ENCODE data around the gene PKP3. TPM values are rescaled to one million over a fixed set of nuclear protein-coding genes. Genes with fewer than 3 reads are reported as not detected.

Gene PKP3
- total RNA-seq, 8 experiments from 2014 or later = 0.21 to 24.4 (median 3.2) TPM; not detected in 1

GRCh38 chr11:365831-366230, 28.2 kb upstream of the PKP3 start:
- 40 to 85% (median 62%) methylated on average over 1 to 8 of the region's 16 CpGs; no CpG with 5 or more reads in 2 of the 10 experiments for WGBS, 10 experiments
- no peak for ATAC-seq (replicated peaks in 6 of 8)
- Histone ChIP-seq H3K4me1 (replicated peaks in 1 of 2) (peaks cover 8 to 16% of the 10 kb centered on the region in 2 donors), H3K4me3 (no peak overlapping the region), H3K27ac (no peak overlapping the region)
- in situ Hi-C loops (cut with MboI; ENCODE audit: low pct_unique_long_range_greater_than_20kb in 2 of 9, low sequenced_read_pairs in 9 of 9, unreplicated experiment in 9 of 9) = loop anchor here in 1 of 9 experiments (5.0 kb wide), 1 partner anchor 114 kb away; no protein-coding TSS in a partner anchor

- Histone ChIP-seq H3K4me3 (peak overlapping the region; percentile 76 to 100 (median 78)), H3K27ac (peak overlapping the region in 1 of 2 donors; percentile 43), H3K4me1 (replicated peaks in 1 of 2) (peaks cover 10 to 16% of the 10 kb centered on the region in 2 donors)
- WGBS, 10 experiments = 0 to 42% (median 32%) methylated on average over 1 to 5 of the region's 7 CpGs; no CpG with 5 or more reads in 7 of the 10 experiments
- in situ Hi-C loops (cut with MboI; ENCODE audit: low pct_unique_long_range_greater_than_20kb in 2 of 9, low sequenced_read_pairs in 9 of 9, unreplicated experiment in 9 of 9) = loop anchor here in 1 of 9 experiments (5.0 kb wide), 1 partner anchor 116 kb away; no protein-coding TSS in a partner anchor
- ATAC-seq (replicated peaks in 6 of 8) = peak in 4 of 8 experiments; percentile 0 to 50 (median 7)
Measured at GRCh38 chr11:367956-368413, 26.0 kb upstream of the PKP3 start.

- Histone ChIP-seq H3K4me3 (peak overlapping the region; percentile 76 to 100 (median 78)), H3K27ac (peak overlapping the region; percentile 43 to 93), H3K4me1 (replicated peaks in 1 of 2) (peaks cover 10 to 16% of the 10 kb centered on the region in 2 donors)
- ATAC-seq (replicated peaks in 6 of 8) = peak; percentile 45 to 59 (median 56)
- in situ Hi-C loops (cut with MboI; ENCODE audit: low pct_unique_long_range_greater_than_20kb in 2 of 9, low sequenced_read_pairs in 9 of 9, unreplicated experiment in 9 of 9) = loop anchor here in 1 of 9 experiments (5.0 kb wide), 1 partner anchor 116 kb away; no protein-coding TSS in a partner anchor
- 0 to 30% (median 4%) methylated on average over 1 to 12 of the region's 61 CpGs; no CpG with 5 or more reads in 6 of the 10 experiments for WGBS, 10 experiments
Measured at GRCh38 chr11:368414-369335, 25.3 kb upstream of the PKP3 start.

GRCh38 chr11:369336-370018, 24.5 kb upstream of the PKP3 start, which contains the start of gene B4GALNT4:
Gene B4GALNT4, plus strand, starts transcription at chr11:369499. Its CDS starts 305 bp downstream, at chr11:369804.
- WGBS, 10 experiments = no CpG with 5 or more reads among the region's 118 CpGs
- Histone ChIP-seq H3K4me3 (peak within 1 kb of the TSS; percentile 76 to 100 (median 78)), H3K27ac (peak within 1 kb of the TSS; percentile 93 to 95), H3K4me1 (replicated peaks in 1 of 2) (peaks cover 10 to 16% of the 10 kb centered on the region in 2 donors)
- in situ Hi-C loops (cut with MboI; ENCODE audit: low pct_unique_long_range_greater_than_20kb in 2 of 9, low sequenced_read_pairs in 9 of 9, unreplicated experiment in 9 of 9) = loop anchor here in 1 of 9 experiments (5.0 kb wide), 1 partner anchor 117 kb away; no protein-coding TSS in a partner anchor
- ATAC-seq (replicated peaks in 6 of 8) = peak; percentile 34 to 75 (median 66)

GRCh38 chr11:370070-370941, 23.7 kb upstream of the PKP3 start:
- peaks cover 10 to 16% of the 10 kb centered on the region in 2 donors for H3K4me1 ChIP-seq (replicated peaks in 1 of 2)
- WGBS, 10 experiments = 27 to 79% (median 36%) methylated on average over 2 to 4 of the region's 42 CpGs; no CpG with 5 or more reads in 7 of the 10 experiments
- peak in 5 of 8 experiments; percentile 6 to 21 (median 14) for ATAC-seq (replicated peaks in 6 of 8)
- H3K4me3 ChIP-seq = peak overlapping the region; percentile 76 to 100 (median 78)
- peak overlapping the region; percentile 93 to 95 for H3K27ac ChIP-seq
- in situ Hi-C loops (cut with MboI; ENCODE audit: low pct_unique_long_range_greater_than_20kb in 2 of 9, low sequenced_read_pairs in 9 of 9, unreplicated experiment in 9 of 9) = no loop called here

- H3K4me1 ChIP-seq (replicated peaks in 1 of 2) = peaks cover 10 to 16% of the 10 kb centered on the region in 2 donors
- H3K27ac ChIP-seq = no peak overlapping the region
- in situ Hi-C loops (cut with MboI; ENCODE audit: low pct_unique_long_range_greater_than_20kb in 2 of 9, low sequenced_read_pairs in 9 of 9, unreplicated experiment in 9 of 9) = no loop called here
- ATAC-seq (replicated peaks in 6 of 8) = no peak
- peak overlapping the region in 3 of 5 donors; percentile 76 to 95 (median 78) for H3K4me3 ChIP-seq
- WGBS, 10 experiments = no CpG with 5 or more reads among the region's 5 CpGs
Measured at GRCh38 chr11:371051-371450, 23.0 kb upstream of the PKP3 start.

GRCh38 chr11:371716-372590, 22.1 kb upstream of the PKP3 start:
- no peak overlapping the region for H3K4me3 ChIP-seq
- H3K4me1 ChIP-seq (replicated peaks in 1 of 2) = peaks cover 10 to 16% of the 10 kb centered on the region in 2 donors
- WGBS, 10 experiments = 60 to 100% (median 84%) methylated on average over 2 to 5 of the region's 19 CpGs; no CpG with 5 or more reads in 4 of the 10 experiments
- in situ Hi-C loops (cut with MboI; ENCODE audit: low pct_unique_long_range_greater_than_20kb in 2 of 9, low sequenced_read_pairs in 9 of 9, unreplicated experiment in 9 of 9) = no loop called here
- ATAC-seq (replicated peaks in 6 of 8) = no peak
- no peak overlapping the region for H3K27ac ChIP-seq

- H3K27ac ChIP-seq = no peak overlapping the region
- peaks cover 8 to 10% of the 10 kb centered on the region in 2 donors for H3K4me1 ChIP-seq (replicated peaks in 1 of 2)
- ATAC-seq (replicated peaks in 6 of 8) = no peak
- WGBS, 10 experiments = 93% methylated on average over 3 of the region's 41 CpGs; no CpG with 5 or more reads in 9 of the 10 experiments
- in situ Hi-C loops (cut with MboI; ENCODE audit: low pct_unique_long_range_greater_than_20kb in 2 of 9, low sequenced_read_pairs in 9 of 9, unreplicated experiment in 9 of 9) = no loop called here
- H3K4me3 ChIP-seq = no peak overlapping the region
Measured at GRCh38 chr11:372809-373715, 20.9 kb upstream of the PKP3 start.

GRCh38 chr11:373716-374551, 20.1 kb upstream of the PKP3 start:
- in situ Hi-C loops (cut with MboI; ENCODE audit: low pct_unique_long_range_greater_than_20kb in 2 of 9, low sequenced_read_pairs in 9 of 9, unreplicated experiment in 9 of 9) = no loop called here
- ATAC-seq (replicated peaks in 6 of 8) = no peak
- no peak overlapping the region for H3K27ac ChIP-seq
- H3K4me1 ChIP-seq (replicated peaks in 1 of 2) = peaks cover 2 to 4% of the 10 kb centered on the region in 2 donors
- WGBS, 10 experiments = 83 to 93% (median 93%) methylated on average over 3 to 7 of the region's 23 CpGs; no CpG with 5 or more reads in 7 of the 10 experiments
- H3K4me3 ChIP-seq = no peak overlapping the region
